AG04450 (cell line): ENCODE results near the gene STRADB. TPM values are rescaled to one million over a fixed set of nuclear protein-coding genes. Genes with fewer than 3 reads are reported as not detected.

Source experiments
- CTCF ChIA-PET: fragments of 300-600, 350-600 bp; formaldehyde crosslinking; extraction: SDS; loops from one replicate; lab custom pipeline; 2022; ENCODE audit warnings: antibody characterized with exemption, inconsistent platforms; lab: Charles Lee
- POLR2A ChIA-PET: fragments of 350-600 bp; formaldehyde crosslinking; extraction: SDS; loops from one replicate; lab custom pipeline; 2021; ENCODE audit warnings: antibody characterized with exemption, inconsistent platforms; lab: Yijun Ruan, JAX
- DNase-seq: peaks from one replicate; pipeline ENCODE4 v3.0.0-alpha.2; 2011; ENCODE audit warnings: low read depth, low spot score
- H3K27ac ChIP-seq: one replicate; pipeline ENCODE4 v1.5.1; 2012; ENCODE audit warnings: low read depth, low read length, control low read depth
- H3K27me3 ChIP-seq: one replicate; pipeline ENCODE4 v1.6.0; 2012; ENCODE audit warnings: low read length; ENCODE audit not compliant: control insufficient read depth, insufficient read depth
- H3K4me3 ChIP-seq: 2 replicates; pipeline ENCODE4 v1.5.1; 2011; ENCODE audit warnings: mild to moderate bottlenecking, low read depth, low read length, control low read depth
- H3K9me3 ChIP-seq: 2 replicates; pipeline ENCODE4 v1.5.1; 2012; ENCODE audit warnings: low read length; ENCODE audit not compliant: control insufficient read depth, insufficient read depth
- CTCF ChIP-seq: IDR thresholded peaks from 2 replicates; pipeline ENCODE4 v1.5.1; 2011; ENCODE audit warnings: low read depth, low read length, control low read depth, inconsistent platforms
- polyA minus RNA-seq: library from RNA; depleted of rRNA, polyadenylated mRNA; stranded (reverse); fragments of >200 nt; gene quantifications from 2 replicates; pipeline ENCODE4 v1.2.3, GENCODE V29; 2011; rRNA and poly(A)+ RNA removed
- polyA plus RNA-seq: library from polyadenylated mRNA; depleted of rRNA; stranded (reverse); fragments of >200 nt; gene quantifications from 2 replicates; pipeline ENCODE4 v1.2.3, GENCODE V29; 2011; rRNA removed

STRADB gene, protein sequence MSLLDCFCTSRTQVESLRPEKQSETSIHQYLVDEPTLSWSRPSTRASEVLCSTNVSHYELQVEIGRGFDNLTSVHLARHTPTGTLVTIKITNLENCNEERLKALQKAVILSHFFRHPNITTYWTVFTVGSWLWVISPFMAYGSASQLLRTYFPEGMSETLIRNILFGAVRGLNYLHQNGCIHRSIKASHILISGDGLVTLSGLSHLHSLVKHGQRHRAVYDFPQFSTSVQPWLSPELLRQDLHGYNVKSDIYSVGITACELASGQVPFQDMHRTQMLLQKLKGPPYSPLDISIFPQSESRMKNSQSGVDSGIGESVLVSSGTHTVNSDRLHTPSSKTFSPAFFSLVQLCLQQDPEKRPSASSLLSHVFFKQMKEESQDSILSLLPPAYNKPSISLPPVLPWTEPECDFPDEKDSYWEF
- polyA plus RNA-seq (29.8 and 34.7 TPM in 2 replicates), polyA minus RNA-seq (17.6 and 19.6 TPM in 2 replicates)

- Histone ChIP-seq H3K27me3 (no peaks in the 10 kb centered on the region), H3K4me3 (peak within 1 kb of the TSS; percentile 86), H3K9me3 (no peaks in the 10 kb centered on the region; the same call in 1 of the 2 replicates), H3K27ac (peak within 1 kb of the TSS; percentile 69)
- ChIA-PET POLR2A (interaction anchor here (0.5 to 1.4 kb wide), 12 partner anchors 10 to 376 kb away, joined by 3 to 11 read pairs (median 4); partner anchors contain the start of gene TMEM237), CTCF (interaction anchor here (0.6 to 1.5 kb wide), 4 partner anchors 9 to 219 kb away, joined by 3 to 12 read pairs (median 4); no protein-coding TSS in a partner anchor)
- peak; percentile 10; the same call in 1 of the 2 replicates for TF ChIP-seq CTCF
- DNase-seq, result peak; percentile 68
These were observed at the start of gene STRADB, which contains the start of gene TRAK2 for GRCh38 chr2:201451292-201452057. Gene STRADB, plus strand, starts transcription at chr2:201451740. Its CDS starts 3,101 bp downstream, at chr2:201454841. Gene TRAK2, minus strand, starts transcription at chr2:201451458. Its CDS starts 30,951 bp downstream, at chr2:201420507.

DNA sequence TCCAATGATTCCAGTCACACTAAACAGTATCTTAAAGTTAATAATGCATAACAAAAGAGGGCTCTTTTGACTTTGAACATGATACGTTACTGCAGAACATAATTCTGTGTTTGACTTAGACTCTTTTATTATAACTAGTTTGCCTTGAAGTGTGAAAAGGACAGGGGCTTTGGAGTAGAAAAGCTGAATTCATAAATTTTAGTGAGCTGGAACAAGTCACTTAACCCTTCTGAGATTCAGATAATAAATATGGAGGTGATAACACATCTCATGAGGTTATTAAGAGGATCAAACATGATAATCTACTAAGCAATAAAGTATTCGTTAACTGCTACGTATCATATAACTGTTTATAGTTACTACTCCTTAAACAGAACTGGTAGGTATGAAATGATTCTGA, 49.7 kb upstream of the STRADB start:
- CTCF ChIA-PET, result interaction anchor here (1.5 to 2.1 kb wide), 2 partner anchors 37 to 170 kb away, joined by 6 to 7 read pairs; no protein-coding TSS in a partner anchor

GRCh38 chr2:201402651-201403562, 48.6 kb upstream of the STRADB start:
- no peak for TF ChIP-seq CTCF
- no peaks in the 10 kb centered on the region for H3K27me3 ChIP-seq
- H3K4me3 ChIP-seq, result no peak overlapping the region
- H3K27ac ChIP-seq, result no peak overlapping the region
- no peak for DNase-seq
- ChIA-PET CTCF (interaction anchor here (1.5 to 2.1 kb wide), 2 partner anchors 38 to 171 kb away, joined by 6 to 7 read pairs; no protein-coding TSS in a partner anchor), POLR2A (interaction anchor here (0.6 to 0.7 kb wide), 2 partner anchors 240 to 301 kb away, joined by 3 to 5 read pairs; no protein-coding TSS in a partner anchor)
- H3K9me3 ChIP-seq, result no peaks in the 10 kb centered on the region

More for the DNA sequence above, 49.7 kb upstream of the STRADB start:
- TF ChIP-seq CTCF, result no peak
- DNase-seq, result no peak
- POLR2A ChIA-PET, result no interaction called here
- Histone ChIP-seq H3K27ac (no peak overlapping the region), H3K9me3 (no peaks in the 10 kb centered on the region), H3K4me3 (no peak overlapping the region), H3K27me3 (no peaks in the 10 kb centered on the region)

DNA sequence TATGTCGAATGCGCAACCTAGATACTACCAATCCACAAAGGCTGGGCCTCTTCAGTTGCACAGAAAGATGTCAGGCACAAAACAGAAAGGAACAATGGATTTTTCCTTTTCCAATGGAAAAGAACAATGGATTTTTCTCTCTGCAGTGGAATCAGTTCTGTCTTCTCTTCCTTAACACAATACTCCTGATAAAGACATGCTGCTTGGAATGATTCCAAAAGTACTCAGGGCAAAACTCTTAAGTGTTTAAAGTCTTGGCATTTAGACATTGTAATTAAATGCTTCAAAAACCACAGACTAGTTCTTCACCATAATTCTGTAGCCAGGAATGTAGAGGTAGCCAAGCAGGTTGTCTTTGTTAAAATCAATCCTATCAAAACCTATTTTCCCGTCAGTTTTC, 47.7 kb upstream of the STRADB start:
- Histone ChIP-seq H3K27me3 (no peaks in the 10 kb centered on the region), H3K9me3 (no peaks in the 10 kb centered on the region), H3K4me3 (no peak overlapping the region), H3K27ac (no peak overlapping the region)
- no peak for TF ChIP-seq CTCF
- ChIA-PET CTCF (no interaction called here), POLR2A (no interaction called here)
- DNase-seq, result no peak
